Karpas-422 (cell line): ENCODE measurements around the gene VARS2. TPM values are rescaled to one million over a fixed set of nuclear protein-coding genes. Genes with fewer than 3 reads are reported as not detected.
"Not testable (repeated sequence)": the region's sequence is repeated elsewhere in the genome, so short reads cannot be mapped to it uniquely, and the experiment has no call there.

Experiments
- DNase-seq: peaks from one replicate; pipeline ENCODE4 v3.0.0-alpha.2; 2015
- H2AFZ ChIP-seq: fragments of 200-600 bp; sonication (generic); 2 replicates; pipeline ENCODE4 v1.6.1; 2014; ENCODE audit warnings: antibody characterized with exemption, low read length, mixed read lengths
- H3K27ac ChIP-seq: fragments of 200-600 bp; sonication (generic); 2 replicates; pipeline ENCODE4 v1.5.1; 2014; ENCODE audit warnings: mild to moderate bottlenecking, low read length, moderate library complexity
- H3K27me3 ChIP-seq: fragments of 200-600 bp; sonication (generic); 2 replicates; pipeline ENCODE4 v1.6.1; 2014; ENCODE audit warnings: low read length, mixed read lengths
- H3K36me3 ChIP-seq: fragments of 200-600 bp; sonication (generic); 2 replicates; pipeline ENCODE4 v1.6.1; 2014; ENCODE audit warnings: low read length, mixed read lengths; ENCODE audit not compliant: insufficient read depth
- H3K4me1 ChIP-seq: fragments of 200-600 bp; sonication (generic); 2 replicates; pipeline ENCODE4 v1.6.1; 2014; ENCODE audit warnings: mild to moderate bottlenecking, low read length, mixed read lengths
- H3K4me2 ChIP-seq: fragments of 200-600 bp; sonication (generic); 2 replicates; pipeline ENCODE4 v1.6.1; 2014; ENCODE audit warnings: low read length, low read depth, mild to moderate bottlenecking; ENCODE audit not compliant: poor library complexity, severe bottlenecking
- H3K4me3 ChIP-seq: fragments of 200-600 bp; sonication (generic); 2 replicates; pipeline ENCODE4 v1.5.1; 2014; ENCODE audit warnings: mild to moderate bottlenecking, antibody characterized with exemption, low read length, mixed read lengths
- H3K79me2 ChIP-seq: fragments of 200-600 bp; sonication (generic); 2 replicates; pipeline ENCODE4 v1.6.1; 2014; ENCODE audit warnings: mild to moderate bottlenecking, low read length, mixed read lengths
- H3K9ac ChIP-seq: fragments of 200-600 bp; sonication (generic); 2 replicates; pipeline ENCODE4 v1.6.0; 2014; ENCODE audit warnings: low read length
- H3K9me2 ChIP-seq: fragments of 200-600 bp; sonication (generic), shearing (Covaris generic); replicated peaks from 2 replicates; pipeline ENCODE4 v1.6.0; 2014; ENCODE audit warnings: mild to moderate bottlenecking, low read length, moderate library complexity; ENCODE audit not compliant: insufficient read depth
- H3K9me3 ChIP-seq: fragments of 300-700, 200-600 bp; sonication (generic); 2 replicates; pipeline ENCODE4 v1.6.1; 2014; ENCODE audit warnings: low read length, mixed read lengths
- H4K20me1 ChIP-seq: fragments of 200-600 bp; sonication (generic); 2 replicates; pipeline ENCODE4 v1.6.1; 2014; ENCODE audit warnings: mild to moderate bottlenecking, antibody characterized with exemption, low read length, low read depth; ENCODE audit not compliant: insufficient read depth
- total RNA-seq: library from RNA; depleted of rRNA; stranded (reverse); fragments of >200 nt; shearing (Covaris generic); gene quantifications from 2 replicates; pipeline ENCODE4 v1.2.3, GENCODE V29; 2014; ENCODE audit warnings: low replicate concordance

The VARS2 gene
- total RNA-seq, 1 experiment from 2014 or later = 42.3 TPM

- H3K27me3 ChIP-seq, H3K4me3 ChIP-seq, H3K36me3 ChIP-seq, H2AFZ ChIP-seq, H3K27ac ChIP-seq, H3K9me3 ChIP-seq, H3K9ac ChIP-seq, H3K4me2 ChIP-seq, DNase-seq, H3K9me2 ChIP-seq, H4K20me1 ChIP-seq: not testable (repeated sequence)
- H3K4me1 ChIP-seq = peaks cover 25% of the 10 kb centered on the region
- peaks cover 29% of the 10 kb centered on the region for H3K79me2 ChIP-seq
Observed at GRCh38 chr6:30910473-30910872, 3.6 kb upstream of the VARS2 start.

DNA sequence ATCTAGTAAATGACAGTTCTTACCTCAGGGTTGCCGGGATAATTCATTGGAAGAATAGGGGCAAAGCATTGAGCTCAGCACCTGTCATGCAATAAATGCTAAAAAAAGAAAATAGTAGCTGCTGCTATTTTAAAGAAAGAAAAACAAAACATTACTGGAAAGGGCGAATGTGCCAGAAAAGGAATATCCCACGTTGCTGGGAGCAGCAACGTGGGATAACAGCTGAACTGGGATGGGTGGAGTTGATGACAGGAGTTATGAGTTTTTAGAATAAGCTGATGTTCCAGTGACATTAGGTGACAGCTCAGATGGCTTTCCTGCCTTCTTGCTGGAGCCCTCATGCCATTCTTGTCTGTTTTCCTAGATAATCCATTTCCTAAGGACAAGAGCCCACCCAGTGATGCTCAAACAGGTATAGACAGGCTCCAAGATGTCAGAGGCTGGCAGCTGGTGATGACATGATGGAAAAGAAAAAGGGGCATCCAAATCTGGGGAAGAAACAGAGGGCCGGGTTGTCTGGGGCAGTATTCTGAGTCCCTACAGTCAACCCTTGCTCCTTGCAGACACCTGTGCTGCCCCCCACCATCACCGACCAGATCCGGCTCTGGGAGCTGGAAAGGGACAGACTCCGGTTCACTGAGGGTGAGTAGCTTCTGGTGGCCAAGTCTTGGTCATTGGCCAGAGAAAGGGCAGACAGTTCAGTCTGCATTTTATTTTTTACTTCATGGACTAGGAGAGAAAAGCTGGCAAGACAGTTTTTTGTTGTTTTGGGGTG lies 1.1 kb upstream of the VARS2 start:
- Histone ChIP-seq H4K20me1 (no peaks in the 10 kb centered on the region), H3K36me3 (peaks cover 12% of the 10 kb centered on the region; the same call in 1 of the 2 replicates), H3K27ac (no peak overlapping the region)

GRCh38 chr6:30913721-30914075 lies 340 bp upstream of the VARS2 start:
- H3K79me2 ChIP-seq = peaks cover 35% of the 10 kb centered on the region
- H3K4me2 ChIP-seq = peak overlapping the region; percentile 97
- H3K9me3 ChIP-seq = no peaks in the 10 kb centered on the region
- H2AFZ ChIP-seq = peak overlapping the region; percentile 96
- DNase-seq = no peak
- H4K20me1 ChIP-seq = no peaks in the 10 kb centered on the region
- no peaks in the 10 kb centered on the region for H3K27me3 ChIP-seq
- peaks cover 12% of the 10 kb centered on the region; the same call in 1 of the 2 replicates for H3K36me3 ChIP-seq
- H3K4me1 ChIP-seq = peaks cover 30% of the 10 kb centered on the region
- H3K9me2 ChIP-seq = no peaks in the 10 kb centered on the region
- H3K9ac ChIP-seq = peak overlapping the region; percentile 90
- no peak overlapping the region for H3K27ac ChIP-seq
- peak overlapping the region; percentile 81 for H3K4me3 ChIP-seq

More for the DNA sequence above, 1.1 kb upstream of the VARS2 start:
- peak overlapping the region; percentile 81; the same call in 1 of the 2 replicates for H3K4me3 ChIP-seq
- no peak for DNase-seq
- peaks cover 31% of the 10 kb centered on the region for H3K4me1 ChIP-seq
- H3K27me3 ChIP-seq = no peaks in the 10 kb centered on the region
- H3K9ac ChIP-seq = 0 out of 2 replicates have a peak overlapping the region, but pooled peaks have one; percentile 90
- peak overlapping the region; percentile 96; the same call in 1 of the 2 replicates for H2AFZ ChIP-seq
- peaks cover 42% of the 10 kb centered on the region for H3K79me2 ChIP-seq
- H3K9me3 ChIP-seq = no peaks in the 10 kb centered on the region
- H3K4me2 ChIP-seq = peak overlapping the region; percentile 97
- no peaks in the 10 kb centered on the region for H3K9me2 ChIP-seq

- Histone ChIP-seq H3K36me3 (peaks cover 16% of the 10 kb centered on the region; the same call in 1 of the 2 replicates), H3K4me3 (peak overlapping the region; percentile 81), H3K27ac (peak overlapping the region; percentile 58), H3K79me2 (peaks cover 25% of the 10 kb centered on the region), H3K27me3 (no peaks in the 10 kb centered on the region), H3K4me1 (peaks cover 22% of the 10 kb centered on the region), H3K9me2 (no peaks in the 10 kb centered on the region), H3K9me3 (no peaks in the 10 kb centered on the region), H2AFZ (peak overlapping the region; percentile 5; the same call in 1 of the 2 replicates), H3K9ac (peak overlapping the region; percentile 90), H4K20me1 (no peaks in the 10 kb centered on the region), H3K4me2 (peak overlapping the region; percentile 97)
- peak; percentile 64 for DNase-seq
Observed at GRCh38 chr6:30914854-30915590, 984 bp downstream of the VARS2 start.

DNA sequence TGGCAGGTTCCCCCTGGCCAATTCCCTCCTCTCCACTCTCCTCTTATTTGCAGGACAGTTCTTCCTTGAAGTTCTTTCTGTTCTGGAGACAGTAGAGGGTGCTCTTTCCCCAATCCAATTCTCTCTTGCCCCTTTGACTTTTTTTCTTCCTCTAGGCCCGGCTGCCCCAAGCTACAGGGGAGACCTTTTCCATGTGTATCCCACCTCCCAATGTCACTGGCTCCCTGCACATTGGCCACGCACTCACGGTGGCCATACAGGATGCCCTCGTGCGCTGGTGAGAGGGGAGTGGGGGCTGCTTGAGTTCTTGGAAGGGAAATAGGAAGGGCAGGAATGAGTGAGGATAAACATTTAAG lies 1.5 kb downstream of the VARS2 start:
- no peaks in the 10 kb centered on the region for H3K9me2 ChIP-seq
- H4K20me1 ChIP-seq = no peaks in the 10 kb centered on the region
- no peak overlapping the region for H2AFZ ChIP-seq
- H3K4me2 ChIP-seq = peak overlapping the region; percentile 97
- peak overlapping the region; percentile 81 for H3K4me3 ChIP-seq
- no peak overlapping the region for H3K27ac ChIP-seq
- H3K9me3 ChIP-seq = no peaks in the 10 kb centered on the region
- H3K4me1 ChIP-seq = peaks cover 22% of the 10 kb centered on the region
- H3K36me3 ChIP-seq = peaks cover 16% of the 10 kb centered on the region; the same call in 1 of the 2 replicates
- peaks cover 25% of the 10 kb centered on the region for H3K79me2 ChIP-seq
- no peaks in the 10 kb centered on the region for H3K27me3 ChIP-seq
- H3K9ac ChIP-seq = peak overlapping the region; percentile 90
- DNase-seq = peak; percentile 72

GRCh38 chr6:30917041-30917440 lies 3.0 kb downstream of the VARS2 start:
- H3K4me1 ChIP-seq = peaks cover 29% of the 10 kb centered on the region
- peaks cover 25% of the 10 kb centered on the region for H3K79me2 ChIP-seq
- no peak overlapping the region for H3K4me3 ChIP-seq
- H3K27me3 ChIP-seq = no peaks in the 10 kb centered on the region
- H2AFZ ChIP-seq = no peak overlapping the region
- DNase-seq = no peak
- no peak overlapping the region for H3K27ac ChIP-seq
- no peaks in the 10 kb centered on the region for H3K9me2 ChIP-seq
- H4K20me1 ChIP-seq = no peaks in the 10 kb centered on the region
- H3K9me3 ChIP-seq = no peaks in the 10 kb centered on the region
- H3K9ac ChIP-seq = no peak overlapping the region
- H3K36me3 ChIP-seq = peaks cover 20% of the 10 kb centered on the region; the same call in 1 of the 2 replicates
- no peak overlapping the region for H3K4me2 ChIP-seq

- Histone ChIP-seq H3K79me2 (peaks cover 25% of the 10 kb centered on the region), H3K36me3 (peaks cover 20% of the 10 kb centered on the region; the same call in 1 of the 2 replicates), H3K9me2 (no peaks in the 10 kb centered on the region), H3K9me3 (no peaks in the 10 kb centered on the region), H4K20me1 (no peaks in the 10 kb centered on the region), H3K9ac (no peak overlapping the region), H2AFZ (no peak overlapping the region), H3K27me3 (no peaks in the 10 kb centered on the region), H3K27ac (no peak overlapping the region), H3K4me1 (peaks cover 34% of the 10 kb centered on the region), H3K4me2 (no peak overlapping the region), H3K4me3 (no peak overlapping the region)
- DNase-seq = no peak
Observed at GRCh38 chr6:30917487-30917886, 3.4 kb downstream of the VARS2 start.

DNA sequence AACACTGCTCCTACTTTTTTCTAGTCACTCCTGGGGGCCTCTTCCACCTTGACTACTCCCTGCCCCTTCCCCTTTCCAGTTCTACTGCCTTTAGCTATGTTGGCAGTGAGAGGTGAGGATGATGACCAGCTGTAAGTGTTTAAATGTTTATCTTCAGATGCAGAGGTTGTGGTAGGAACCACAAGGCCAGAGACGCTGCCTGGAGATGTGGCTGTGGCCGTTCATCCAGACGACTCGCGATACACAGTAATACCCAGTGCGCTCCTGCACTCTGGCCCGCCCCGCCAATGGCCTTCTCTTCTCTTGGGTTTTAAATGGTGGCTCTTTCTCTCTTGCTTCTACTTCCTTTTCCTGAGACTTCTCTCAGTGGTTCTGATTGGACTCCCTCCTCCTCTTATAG lies 4.6 kb downstream of the VARS2 start:
- peaks cover 29% of the 10 kb centered on the region for H3K4me1 ChIP-seq
- no peak overlapping the region for H3K4me3 ChIP-seq
- DNase-seq = no peak
- H2AFZ ChIP-seq = no peak overlapping the region
- peaks cover 25% of the 10 kb centered on the region for H3K79me2 ChIP-seq
- no peak overlapping the region for H3K9ac ChIP-seq
- H4K20me1 ChIP-seq = 0 out of 2 replicates have a peak, but pooled peaks cover 3% of the 10 kb centered on the region
- H3K9me3 ChIP-seq = no peaks in the 10 kb centered on the region
- H3K4me2 ChIP-seq = no peak overlapping the region
- H3K36me3 ChIP-seq = peaks cover 20% of the 10 kb centered on the region
- no peaks in the 10 kb centered on the region for H3K9me2 ChIP-seq
- H3K27ac ChIP-seq = no peak overlapping the region
- no peaks in the 10 kb centered on the region for H3K27me3 ChIP-seq
